CD4-positive, alpha-beta T cell (primary cell): ENCODE results near the gene DISP2. TPM values are rescaled to one million over a fixed set of nuclear protein-coding genes. Genes with fewer than 3 reads are reported as not detected.
A peak's percentile ranks its signal among the peaks of the same experiment; 100 is the strongest.

Experiments
- ATAC-seq: fragments of 200-7000 bp; cut with Tn5 transposase; one replicate; pipeline ENCODE4 v1.10.0; 2022; ENCODE audit warnings: mild to moderate bottlenecking; ENCODE audit not compliant: poor library complexity
- CTCF ChIA-PET: fragments of 350-600 bp; sonication (Branson Sonifier 250); formaldehyde crosslinking; loops from one replicate; lab custom pipeline; 2021; ENCODE audit warnings: antibody characterized with exemption, inconsistent platforms; lab: Charles Lee
- POLR2A ChIA-PET: fragments of 350-600 bp; sonication (Branson Sonifier 250); formaldehyde crosslinking; loops from one replicate; lab custom pipeline; 2021; ENCODE audit warnings: antibody characterized with exemption, inconsistent platforms; lab: Charles Lee
- DNase-seq, 14 experiments: peaks; one replicate each; pipeline ENCODE4 v3.0.0-alpha.2; 2013 to 2020; ENCODE audit warnings: mixed read lengths in 2 of 14
- H3K27ac ChIP-seq, 2 donors: one replicate each; pipeline versions ENCODE4 v1.5.1 to v1.7.0; 2013; ENCODE audit warnings: low read length in 2 of 2, low read depth in 1 of 2, mild to moderate bottlenecking in 1 of 2
- H3K27me3 ChIP-seq, 2 experiments: 1 replicate in 1 of 2; 2 replicates in 1 of 2; pipeline versions ENCODE4 v1.6.1 to v1.7.0; 2013; ENCODE audit warnings: low read length in 2 of 2, control low read depth in 1 of 2, mild to moderate bottlenecking in 1 of 2, moderate library complexity in 1 of 2; ENCODE audit not compliant: insufficient read depth in 2 of 2, control insufficient read depth in 1 of 2
- H3K36me3 ChIP-seq: one replicate; pipeline ENCODE4 v1.6.1; 2013; ENCODE audit warnings: low read length, control low read depth; ENCODE audit not compliant: insufficient read depth
- H3K4me1 ChIP-seq: one replicate; pipeline ENCODE4 v1.6.1; 2013; ENCODE audit warnings: low read length, control low read depth; ENCODE audit not compliant: insufficient read depth
- H3K4me3 ChIP-seq: one replicate; pipeline ENCODE4 v1.5.1; 2013; ENCODE audit warnings: mild to moderate bottlenecking, low read length, moderate library complexity
- H3K9me3 ChIP-seq, 2 experiments: 1 replicate in 1 of 2; 2 replicates in 1 of 2; pipeline versions ENCODE4 v1.6.1 to v1.7.0; 2013; ENCODE audit warnings: low read length in 2 of 2, mild to moderate bottlenecking in 2 of 2, control low read depth in 1 of 2, moderate library complexity in 1 of 2; ENCODE audit not compliant: control insufficient read depth in 1 of 2, insufficient read depth in 1 of 2
- H3K27ac Mint-ChIP-seq: one replicate; pipeline ENCODE4 v1.8.0; 2020; ENCODE audit warnings: mixed read lengths
- H3K27me3 Mint-ChIP-seq: one replicate; pipeline ENCODE4 v1.8.0; 2021; ENCODE audit warnings: mixed read lengths
- H3K36me3 Mint-ChIP-seq: one replicate; pipeline ENCODE4 v1.8.0; 2021; ENCODE audit warnings: low read depth, mixed read lengths
- H3K4me1 Mint-ChIP-seq: one replicate; pipeline ENCODE4 v1.8.0; 2021; ENCODE audit warnings: low read depth, mixed read lengths
- H3K4me3 Mint-ChIP-seq: one replicate; pipeline ENCODE4 v1.8.0; 2020; ENCODE audit warnings: mild to moderate bottlenecking, mixed read lengths
- H3K9me3 Mint-ChIP-seq: one replicate; pipeline ENCODE4 v1.8.0; 2020; ENCODE audit warnings: mixed read lengths
- intact Hi-C, 2 experiments: fragments of 100-400 bp; cut with DNase I in 1 of 2; cut with micrococcal nuclease in 1 of 2; formaldehyde crosslinking; loops; one replicate each; pipeline versions ENCODE4 v1.15.1 to v1.9.0; 2023 to 2025; cut with DNase I, micrococcal nuclease
- total RNA-seq, 174 experiments: library from RNA in 2 of 174; stranded (reverse) in 2 of 174; gene quantifications; one replicate each; pipeline ENCODE4 v1.2.3 and lab custom pipeline; 2021 to 2026
- TF ChIP-seq, protein P1 (sequence below): fragments of 200-600 bp; IDR thresholded peaks from one replicate; pipeline ENCODE4 v1.8.0; 2022; ENCODE audit warnings: antibody characterized with exemption, mild to moderate bottlenecking

DISP2 gene
- total RNA-seq, 2 experiments from 2014 or later = 0.03 to 0.06 TPM

DNA sequence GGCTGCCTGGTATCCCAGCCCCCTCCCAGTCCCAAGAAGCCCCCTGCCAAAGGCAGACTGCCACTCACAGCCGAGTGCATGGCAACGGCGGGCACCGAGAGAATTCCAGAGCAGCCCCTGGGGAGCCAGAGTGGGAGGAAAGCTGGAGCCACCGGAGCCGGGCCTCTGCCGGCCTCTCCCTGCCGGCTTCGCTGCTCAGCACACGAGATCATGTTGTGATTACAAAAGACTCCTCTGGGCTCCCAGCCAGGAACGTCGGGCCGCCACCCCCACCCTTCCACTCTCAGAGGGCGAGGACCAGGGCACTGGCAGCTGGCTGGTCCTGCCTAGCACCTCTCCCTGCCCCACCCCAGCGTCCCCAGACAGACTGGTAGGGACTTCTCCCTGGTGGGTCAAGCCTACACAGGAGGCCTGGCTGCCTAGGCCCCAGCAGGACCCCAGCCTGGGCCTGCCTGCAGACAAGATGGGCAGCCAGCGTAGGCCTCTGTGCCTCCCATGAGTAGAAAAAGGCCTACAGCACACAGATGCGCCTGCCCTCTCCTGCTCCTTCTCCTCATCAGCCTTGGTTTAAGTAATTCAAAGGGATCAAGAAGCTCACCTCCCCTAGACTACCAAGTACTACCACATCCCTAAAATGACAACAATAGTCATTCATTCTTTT lies 17.1 kb upstream of the DISP2 start, which contains the start of gene CCDC9B:
Gene CCDC9B, minus strand, starts transcription at position 200 of the 661 bp plus-strand sequence. Its CDS starts 120 bp downstream, at position 80.
- CTCF ChIA-PET = interaction anchor here (2.1 kb wide), 1 partner anchor 81 kb away, joined by 7 read pairs; no protein-coding TSS in a partner anchor
- Mint-ChIP-seq H3K27me3 (no peaks in the 10 kb centered on the region), H3K27ac (no peak within 1 kb of the TSS), H3K4me3 (no peak within 1 kb of the TSS), H3K36me3 (no peaks in the 10 kb centered on the region), H3K9me3 (no peaks in the 10 kb centered on the region), H3K4me1 (peaks cover 6% of the 10 kb centered on the region)
- Histone ChIP-seq H3K27ac (no peak within 1 kb of the TSS), H3K4me3 (no peak within 1 kb of the TSS), H3K4me1 (peaks cover 23% of the 10 kb centered on the region), H3K36me3 (no peaks in the 10 kb centered on the region), H3K9me3 (no peaks in the 10 kb centered on the region), H3K27me3 (no peaks in the 10 kb centered on the region)
- intact Hi-C loops = no loop called here
- POLR2A ChIA-PET = no interaction called here
- DNase-seq (peak in 2 of 14 experiments; percentile 31 to 34), ATAC-seq (no peak)
- TF ChIP-seq, protein P1, sequence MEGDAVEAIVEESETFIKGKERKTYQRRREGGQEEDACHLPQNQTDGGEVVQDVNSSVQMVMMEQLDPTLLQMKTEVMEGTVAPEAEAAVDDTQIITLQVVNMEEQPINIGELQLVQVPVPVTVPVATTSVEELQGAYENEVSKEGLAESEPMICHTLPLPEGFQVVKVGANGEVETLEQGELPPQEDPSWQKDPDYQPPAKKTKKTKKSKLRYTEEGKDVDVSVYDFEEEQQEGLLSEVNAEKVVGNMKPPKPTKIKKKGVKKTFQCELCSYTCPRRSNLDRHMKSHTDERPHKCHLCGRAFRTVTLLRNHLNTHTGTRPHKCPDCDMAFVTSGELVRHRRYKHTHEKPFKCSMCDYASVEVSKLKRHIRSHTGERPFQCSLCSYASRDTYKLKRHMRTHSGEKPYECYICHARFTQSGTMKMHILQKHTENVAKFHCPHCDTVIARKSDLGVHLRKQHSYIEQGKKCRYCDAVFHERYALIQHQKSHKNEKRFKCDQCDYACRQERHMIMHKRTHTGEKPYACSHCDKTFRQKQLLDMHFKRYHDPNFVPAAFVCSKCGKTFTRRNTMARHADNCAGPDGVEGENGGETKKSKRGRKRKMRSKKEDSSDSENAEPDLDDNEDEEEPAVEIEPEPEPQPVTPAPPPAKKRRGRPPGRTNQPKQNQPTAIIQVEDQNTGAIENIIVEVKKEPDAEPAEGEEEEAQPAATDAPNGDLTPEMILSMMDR = no peak

DNA sequence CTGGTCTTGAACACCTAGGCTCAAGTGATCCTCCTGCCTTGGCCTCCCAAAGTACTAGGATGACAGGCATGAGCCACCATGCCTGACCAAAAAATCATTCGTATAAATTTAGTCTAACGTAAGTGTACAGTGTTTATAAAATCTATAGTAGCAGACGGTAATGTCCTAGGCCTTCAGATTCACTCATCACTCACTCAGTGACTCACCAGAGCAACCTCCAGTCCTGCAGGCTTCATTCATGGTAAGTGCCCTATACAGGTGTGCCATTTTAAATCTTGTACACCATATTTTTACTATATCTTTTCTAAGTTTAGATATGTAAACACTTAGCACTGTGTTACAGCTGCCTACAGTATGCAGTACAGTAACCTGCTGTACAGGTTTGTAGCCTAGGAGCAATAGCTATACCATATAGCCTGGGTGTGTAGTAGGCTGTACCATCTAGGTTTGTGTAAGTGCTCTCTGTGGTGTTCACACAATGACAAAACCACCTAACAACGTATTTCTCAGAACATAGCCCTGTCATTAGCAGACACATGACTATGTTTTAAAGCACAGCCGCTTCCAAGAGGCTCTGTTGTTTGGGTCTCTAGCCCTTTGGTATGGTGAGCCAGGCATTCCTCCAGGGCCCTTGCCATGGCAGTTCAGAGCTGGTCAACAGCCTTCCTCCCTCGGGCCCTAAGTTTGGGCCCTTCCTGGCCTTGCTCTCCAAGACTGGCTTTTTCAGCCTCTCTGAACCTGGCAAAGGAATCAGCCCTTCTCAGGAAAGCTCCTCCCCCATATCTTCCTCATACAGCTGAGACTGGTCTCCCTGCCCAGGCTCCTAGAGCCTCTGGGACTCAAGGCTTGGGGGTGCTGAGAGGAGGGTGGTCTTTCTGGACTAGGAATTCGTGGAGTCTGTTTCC lies 15.4 kb upstream of the DISP2 start:
- H3K36me3 Mint-ChIP-seq = no peaks in the 10 kb centered on the region
- intact Hi-C loops = no loop called here
- ChIA-PET POLR2A (interaction anchor here (1.0 kb wide), 1 partner anchor 79 kb away, joined by 3 read pairs; no protein-coding TSS in a partner anchor), CTCF (interaction anchor here (1.0 to 3.6 kb wide), 2 partner anchors 20 to 80 kb away, joined by 3 to 57 read pairs; partner anchors contain the start of gene INAFM2)
- Histone ChIP-seq H3K27me3 (no peaks in the 10 kb centered on the region), H3K27ac (no peak overlapping the region), H3K4me3 (no peak overlapping the region), H3K36me3 (no peaks in the 10 kb centered on the region), H3K4me1 (peaks cover 20% of the 10 kb centered on the region), H3K9me3 (no peaks in the 10 kb centered on the region)
- H3K4me3 Mint-ChIP-seq = no peak overlapping the region
- no peaks in the 10 kb centered on the region for H3K27me3 Mint-ChIP-seq
- no peak for DNase-seq
- peaks cover 6% of the 10 kb centered on the region for H3K4me1 Mint-ChIP-seq
- ATAC-seq = no peak
- no peaks in the 10 kb centered on the region for H3K9me3 Mint-ChIP-seq
- TF ChIP-seq, protein P1 = no peak
- H3K27ac Mint-ChIP-seq = no peak overlapping the region

DNA sequence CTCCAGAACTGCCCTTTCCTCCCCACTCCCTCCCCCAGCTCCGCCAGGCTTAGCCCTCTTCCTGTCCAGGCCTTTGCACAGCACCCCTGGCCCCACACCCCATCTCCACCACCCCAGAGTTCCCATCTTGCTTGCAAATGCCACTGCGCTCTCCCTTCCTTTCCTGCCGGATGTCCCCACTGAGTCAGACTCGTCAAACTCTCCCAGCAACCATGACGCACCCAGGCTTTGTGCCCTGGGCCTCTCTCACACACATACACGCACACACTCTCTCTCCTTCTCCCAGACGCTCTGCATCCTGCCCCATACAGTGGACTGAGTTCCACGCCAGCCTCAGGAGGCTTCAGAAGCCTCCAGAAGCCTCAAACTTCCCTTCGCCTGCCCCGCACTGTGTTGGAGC lies 14.5 kb upstream of the DISP2 start:
- CTCF ChIA-PET = interaction anchor here (1.3 to 3.6 kb wide), 4 partner anchors 24 to 79 kb away, joined by 3 to 57 read pairs (median 16); partner anchors contain the start of gene IVD
- Histone ChIP-seq H3K4me1 (peaks cover 12% of the 10 kb centered on the region), H3K9me3 (no peaks in the 10 kb centered on the region), H3K4me3 (no peak overlapping the region), H3K36me3 (no peaks in the 10 kb centered on the region), H3K27me3 (no peaks in the 10 kb centered on the region), H3K27ac (no peak overlapping the region)
- Mint-ChIP-seq H3K4me1 (no peaks in the 10 kb centered on the region), H3K9me3 (no peaks in the 10 kb centered on the region), H3K4me3 (no peak overlapping the region), H3K36me3 (no peaks in the 10 kb centered on the region), H3K27ac (no peak overlapping the region), H3K27me3 (no peaks in the 10 kb centered on the region)
- DNase-seq = peak in 2 of 14 experiments; percentile 35 to 51
- intact Hi-C loops = no loop called here
- ATAC-seq = no peak
- POLR2A ChIA-PET = interaction anchor here (1.0 kb wide), 1 partner anchor 78 kb away, joined by 3 read pairs; no protein-coding TSS in a partner anchor
- TF ChIP-seq, protein P1 = no peak
